Fibroblast of upper back skin (primary cell): Measurements from ENCODE around the gene PRAMEF18.
"Not testable (repeated sequence)": the region's sequence is repeated elsewhere in the genome, so short reads cannot be mapped to it uniquely, and the experiment has no call there.

Experiments used
- DNase-seq: peaks from one replicate; pipeline ENCODE4 v3.0.0-alpha.2; 2013

PRAMEF18 gene

GRCh38 chr1:13225675-13226204 lies at the start of gene PRAMEF18:
PRAMEF18 (minus strand) TSS chr1:13226154; CDS start chr1:13226106, 48 bp downstream.
- not testable (repeated sequence) for DNase-seq

GRCh38 chr1:13265124-13265523 lies 39.2 kb upstream of the PRAMEF18 start:
- DNase-seq = not testable (repeated sequence)

GRCh38 chr1:13253898-13254297 lies 27.9 kb upstream of the PRAMEF18 start, which contains the start of gene PRAMEF5:
PRAMEF5 (plus strand) TSS chr1:13254198; CDS start chr1:13259269, 5,071 bp downstream.
- DNase-seq = not testable (repeated sequence)

GRCh38 chr1:13247122-13247521 lies 21.2 kb upstream of the PRAMEF18 start:
- DNase-seq = not testable (repeated sequence)

GRCh38 chr1:13246554-13246871 lies 20.6 kb upstream of the PRAMEF18 start:
- not testable (repeated sequence) for DNase-seq

- DNase-seq = not testable (repeated sequence)
Measured at GRCh38 chr1:13245841-13246553, 20.0 kb upstream of the PRAMEF18 start.

- not testable (repeated sequence) for DNase-seq
Measured at GRCh38 chr1:13243536-13244263, 17.7 kb upstream of the PRAMEF18 start.

- not testable (repeated sequence) for DNase-seq
Measured at GRCh38 chr1:13239633-13240032, 13.7 kb upstream of the PRAMEF18 start.

GRCh38 chr1:13237572-13237971 lies 11.6 kb upstream of the PRAMEF18 start:
- not testable (repeated sequence) for DNase-seq

- DNase-seq = not testable (repeated sequence)
Measured at GRCh38 chr1:13234057-13234456, 8.1 kb upstream of the PRAMEF18 start.

- DNase-seq = not testable (repeated sequence)
Measured at GRCh38 chr1:13232056-13232455, 6.1 kb upstream of the PRAMEF18 start.

GRCh38 chr1:13231061-13231750 lies 5.3 kb upstream of the PRAMEF18 start:
- not testable (repeated sequence) for DNase-seq

- DNase-seq = not testable (repeated sequence)
Measured at GRCh38 chr1:13230601-13231000, 4.6 kb upstream of the PRAMEF18 start.

- not testable (repeated sequence) for DNase-seq
Measured at GRCh38 chr1:13230096-13230495, 4.1 kb upstream of the PRAMEF18 start.

GRCh38 chr1:13228343-13228781 lies 2.4 kb upstream of the PRAMEF18 start:
- no peak for DNase-seq

GRCh38 chr1:13227271-13228055 lies 1.5 kb upstream of the PRAMEF18 start:
- DNase-seq = not testable (repeated sequence)

GRCh38 chr1:13224480-13225060 lies 1.4 kb downstream of the PRAMEF18 start:
- DNase-seq = no peak

- not testable (repeated sequence) for DNase-seq
Measured at GRCh38 chr1:13222788-13223187, 3.2 kb downstream of the PRAMEF18 start.

GRCh38 chr1:13219203-13219602 lies 6.8 kb downstream of the PRAMEF18 start:
- not testable (repeated sequence) for DNase-seq

- not testable (repeated sequence) for DNase-seq
Measured at GRCh38 chr1:13216619-13217018, 9.3 kb downstream of the PRAMEF18 start.

GRCh38 chr1:13208712-13209111 lies 17.2 kb downstream of the PRAMEF18 start:
- not testable (repeated sequence) for DNase-seq

GRCh38 chr1:13201309-13201708 lies 24.6 kb downstream of the PRAMEF18 start, which contains the start of gene PRAMEF13:
PRAMEF13 (minus strand) TSS chr1:13201409; CDS start chr1:13199589, 1,820 bp downstream.
- DNase-seq = not testable (repeated sequence)
